GM12878 (cell line): ENCODE results near the gene GLI1. TPM values are rescaled to one million over a fixed set of nuclear protein-coding genes. Genes with fewer than 3 reads are reported as not detected.

Experiments
- ATF7 ChIP-seq: fragments of 450-650 bp; IDR thresholded peaks from 2 replicates; pipeline ENCODE4 v1.6.1; 2016; ENCODE audit warnings: low read depth, mild to moderate bottlenecking
- BACH1 ChIP-seq: fragments of 450-650 bp; IDR thresholded peaks from 2 replicates; pipeline ENCODE4 v1.6.1; 2017; ENCODE audit warnings: mild to moderate bottlenecking, borderline replicate concordance
- BHLHE40 ChIP-seq, 2 experiments: fragments of 450-650 bp in 1 of 2; IDR thresholded peaks; 2 replicates each; pipeline ENCODE4 v1.6.1; 2011 to 2017; ENCODE audit warnings: low read depth in 2 of 2, borderline replicate concordance in 1 of 2, improper control_type of control experiment in 1 of 2, low read length in 1 of 2, mild to moderate bottlenecking in 1 of 2
- CBX3 ChIP-seq: fragments of 200-600 bp; sonication (generic); IDR thresholded peaks from 2 replicates; pipeline ENCODE4 v1.6.1; 2016; ENCODE audit warnings: low read depth, borderline replicate concordance
- DPF2 ChIP-seq: fragments of 450-650 bp; IDR thresholded peaks from 2 replicates; pipeline ENCODE4 v1.6.1; 2017; ENCODE audit warnings: mild to moderate bottlenecking
- EP300 ChIP-seq, 2 experiments: fragments of 150-350 bp in 1 of 2; IDR thresholded peaks; 2 replicates each; pipeline ENCODE4 v1.6.1; 2011 to 2012; ENCODE audit warnings: low read depth in 2 of 2, low read length in 2 of 2, borderline replicate concordance in 1 of 2, improper control_type of control experiment in 1 of 2, inconsistent platforms in 1 of 2; ENCODE audit not compliant: control insufficient read depth in 1 of 2
- ETV6 ChIP-seq, 2 experiments: fragments of 450-650 bp in 1 of 2; IDR thresholded peaks in 1 of 2; conservative IDR thresholded peaks in 1 of 2; 2 replicates each; pipeline ENCODE4 v1.6.1; 2014; ENCODE audit warnings: antibody characterized with exemption in 1 of 2, borderline replicate concordance in 1 of 2, low read depth in 1 of 2, mild to moderate bottlenecking in 1 of 2, moderate library complexity in 1 of 2
- GABPA ChIP-seq: IDR thresholded peaks from 2 replicates; pipeline ENCODE4 v1.6.1; 2014; ENCODE audit warnings: antibody characterized with exemption, low read depth, mild to moderate bottlenecking, inconsistent platforms
- IKZF1 ChIP-seq: fragments of 450-650 bp; conservative IDR thresholded peaks from 2 replicates; pipeline ENCODE4 v1.6.1; 2017; ENCODE audit warnings: antibody characterized with exemption, mild to moderate bottlenecking
- MEF2B ChIP-seq: fragments of 450-650 bp; IDR thresholded peaks from 2 replicates; pipeline ENCODE4 v1.6.1; 2018; ENCODE audit warnings: mild to moderate bottlenecking, moderate library complexity; ENCODE audit not compliant: partially characterized antibody, poor library complexity, severe bottlenecking
- NFIC ChIP-seq: IDR thresholded peaks from 2 replicates; pipeline ENCODE4 v1.6.1; 2012; ENCODE audit warnings: low read depth, mild to moderate bottlenecking, inconsistent platforms, low read length, moderate library complexity
- NFYA ChIP-seq: IDR thresholded peaks from 2 replicates; pipeline ENCODE4 v1.6.1; 2011; ENCODE audit warnings: low read depth, mild to moderate bottlenecking, low read length, improper control_type of control experiment, borderline replicate concordance
- NR2C1 ChIP-seq: fragments of 450-650 bp; IDR thresholded peaks from 2 replicates; pipeline ENCODE4 v1.6.1; 2017; ENCODE audit warnings: antibody characterized with exemption, mild to moderate bottlenecking, moderate library complexity
- NRF1 ChIP-seq: conservative IDR thresholded peaks from 2 replicates; pipeline ENCODE4 v1.6.1; 2011; ENCODE audit warnings: mild to moderate bottlenecking, low read depth, low read length, improper control_type of control experiment
- POLR2A ChIP-seq: IDR thresholded peaks from 2 replicates; pipeline ENCODE4 v1.6.1; 2011; ENCODE audit warnings: low read depth, mild to moderate bottlenecking, low read length
- RELA ChIP-seq: fragments of 450-650 bp; IDR thresholded peaks from 2 replicates; pipeline ENCODE4 v1.8.0; 2014; ENCODE audit warnings: borderline replicate concordance; ENCODE audit not compliant: partially characterized antibody
- SIX5 ChIP-seq: IDR thresholded peaks from 2 replicates; pipeline ENCODE4 v1.6.1; 2011; ENCODE audit warnings: mild to moderate bottlenecking, low read depth, low read length, moderate library complexity; ENCODE audit not compliant: severe bottlenecking
- SUZ12 ChIP-seq: fragments of 200-600 bp; sonication (generic); IDR thresholded peaks from one replicate; pipeline ENCODE4 v1.6.1; 2018; ENCODE audit warnings: antibody characterized with exemption, mild to moderate bottlenecking; ENCODE audit not compliant: unreplicated experiment
- TARDBP ChIP-seq: IDR thresholded peaks from 2 replicates; pipeline ENCODE4 v1.6.1; 2016; ENCODE audit warnings: borderline replicate concordance
- TCF3 ChIP-seq: IDR thresholded peaks from 2 replicates; pipeline ENCODE4 v1.6.1; 2012; ENCODE audit warnings: low read depth, mild to moderate bottlenecking, low read length, borderline replicate concordance; ENCODE audit not compliant: insufficient read depth
- ZNF24 ChIP-seq: fragments of 450-650 bp; IDR thresholded peaks from 2 replicates; pipeline ENCODE4 v1.6.1; 2017; ENCODE audit warnings: antibody characterized with exemption, mild to moderate bottlenecking
- ZNF622 ChIP-seq: fragments of 450-650 bp; IDR thresholded peaks from 2 replicates; pipeline ENCODE4 v1.6.1; 2017; ENCODE audit warnings: mild to moderate bottlenecking, inconsistent platforms
- polyA plus RNA-seq, 11 experiments: library from polyadenylated mRNA; depleted of rRNA in 4 of 11; unstranded in 6 of 11; stranded (reverse) in 5 of 11; fragments of >200 nt; fragmentation: Nextera tagmentation in 4 of 11; fragmentation: Illumina TruSeq in 1 of 11; extraction: Ambion mirVana in 4 of 11; extraction: Trizol in 1 of 11; gene quantifications; 1 replicate in 1 of 11; 2 replicates in 10 of 11; pipeline versions ENCODE4 v1.2.1 to v1.2.3, GENCODE V29; 2011 to 2016; ENCODE audit warnings: inconsistent platforms in 2 of 11, missing spikeins in 2 of 11, low read depth in 1 of 11
- total RNA-seq, 4 experiments: library from RNA; depleted of rRNA in 3 of 4; stranded (reverse); fragments of >200 nt in 3 of 4; fragmentation: Illumina TruSeq in 1 of 4; extraction: Trizol in 1 of 4; gene quantifications; 2 replicates each; pipeline versions ENCODE4 v1.2.1 to v1.2.3, GENCODE V29; 2013 to 2021
- TF ChIP-seq, protein P1 (sequence below): fragments of 450-650 bp; IDR thresholded peaks from 2 replicates; pipeline ENCODE4 v1.6.1; 2017; ENCODE audit warnings: borderline replicate concordance
- TF ChIP-seq, protein P2 (sequence below): fragments of 150-350 bp; IDR thresholded peaks from 2 replicates; pipeline ENCODE4 v1.6.1; 2014; ENCODE audit warnings: mild to moderate bottlenecking, low read depth, low read length
- TF ChIP-seq, protein P3 (sequence below): IDR thresholded peaks from 2 replicates; pipeline ENCODE4 v1.6.1; 2011; ENCODE audit warnings: low read depth, low read length, improper control_type of control experiment, borderline replicate concordance
- TF ChIP-seq, protein P4 (sequence below): IDR thresholded peaks from 2 replicates; pipeline ENCODE4 v1.6.1; 2012; ENCODE audit warnings: low read length, inconsistent platforms

Gene GLI1
- total and polyA plus RNA-seq, 10 of the 15 experiments (the other 5 are each of a cell fraction or from before 2014, with no cell fraction given): 0.27 to 1.2 (median 0.49) TPM

DNA sequence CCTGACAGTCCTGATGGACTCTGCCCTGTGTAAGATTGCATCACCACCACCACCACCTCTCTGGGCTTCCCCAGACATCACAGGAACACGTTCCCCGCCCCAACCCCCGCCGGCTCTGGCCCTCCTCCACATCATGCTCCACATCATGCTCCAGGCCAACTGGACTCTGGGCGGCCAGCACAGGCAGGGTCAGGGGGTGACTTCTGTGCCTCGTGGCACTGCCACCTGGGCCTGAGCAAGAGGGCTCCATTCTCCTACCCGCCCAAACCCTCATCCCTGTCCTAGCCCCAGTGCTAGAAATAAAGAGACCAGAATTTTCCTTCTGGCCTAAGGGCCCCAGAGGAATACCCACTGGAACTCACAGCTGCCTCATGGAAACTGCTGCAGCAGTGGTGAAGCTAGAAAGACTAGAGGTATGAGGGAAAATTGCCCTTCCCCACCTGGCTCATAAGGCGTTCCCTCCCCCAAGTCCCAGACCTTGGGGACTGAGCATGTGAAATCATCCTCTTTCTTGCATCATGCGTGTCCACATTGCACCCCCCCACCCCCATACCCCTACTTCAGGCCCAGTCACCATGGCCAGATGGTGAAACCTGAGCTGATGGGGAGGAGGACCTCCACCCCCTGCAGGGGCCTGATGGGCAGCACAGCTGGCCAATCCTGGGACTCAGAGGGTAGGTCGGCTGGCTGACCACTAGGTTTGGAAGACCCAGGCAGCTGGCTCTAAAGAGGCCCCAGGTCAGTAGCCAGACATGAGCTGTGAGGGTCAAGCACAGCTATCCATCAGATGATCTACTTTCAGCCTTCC lies 4.8 kb upstream of the GLI1 start, which contains the start of gene INHBE (continued):
- TF ChIP-seq, protein P1, sequence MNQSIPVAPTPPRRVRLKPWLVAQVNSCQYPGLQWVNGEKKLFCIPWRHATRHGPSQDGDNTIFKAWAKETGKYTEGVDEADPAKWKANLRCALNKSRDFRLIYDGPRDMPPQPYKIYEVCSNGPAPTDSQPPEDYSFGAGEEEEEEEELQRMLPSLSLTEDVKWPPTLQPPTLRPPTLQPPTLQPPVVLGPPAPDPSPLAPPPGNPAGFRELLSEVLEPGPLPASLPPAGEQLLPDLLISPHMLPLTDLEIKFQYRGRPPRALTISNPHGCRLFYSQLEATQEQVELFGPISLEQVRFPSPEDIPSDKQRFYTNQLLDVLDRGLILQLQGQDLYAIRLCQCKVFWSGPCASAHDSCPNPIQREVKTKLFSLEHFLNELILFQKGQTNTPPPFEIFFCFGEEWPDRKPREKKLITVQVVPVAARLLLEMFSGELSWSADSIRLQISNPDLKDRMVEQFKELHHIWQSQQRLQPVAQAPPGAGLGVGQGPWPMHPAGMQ: no peak
- TF ChIP-seq IKZF1 (peak; percentile 45; the same call in 1 of the 2 replicates), NFYA (no peak), CBX3 (no peak), NFIC (no peak), POLR2A (no peak), TARDBP (no peak), ATF7 (peak; percentile 82), RELA (no peak), TCF3 (no peak), ZNF622 (no peak), GABPA (no peak), SIX5 (no peak), ZNF24 (no peak), NR2C1 (no peak), ETV6 (conservative IDR thresholded peaks at IDR 0.05 in 1 of 2, IDR thresholded peaks at IDR 0.05 in 1 of 2; ENCODE audit: borderline replicate concordance in 1 of 2, low read depth in 1 of 2) (no peak), DPF2 (0 out of 2 replicates have a peak, but pooled peaks have one; percentile 31), BHLHE40 (IDR thresholded peaks at IDR 0.05; ENCODE audit: borderline replicate concordance in 1 of 2, low read depth in 2 of 2, low read length in 1 of 2) (peak in 1 of 2 experiments; percentile 33; a peak in 1 of 4 replicates), SUZ12 (no peak), NRF1 (no peak), MEF2B (no peak), BACH1 (no peak), EP300 (IDR thresholded peaks at IDR 0.05; ENCODE audit: borderline replicate concordance in 1 of 2, control insufficient read depth in 1 of 2, low read depth in 2 of 2, low read length in 2 of 2) (no peak)
- TF ChIP-seq, protein P2, sequence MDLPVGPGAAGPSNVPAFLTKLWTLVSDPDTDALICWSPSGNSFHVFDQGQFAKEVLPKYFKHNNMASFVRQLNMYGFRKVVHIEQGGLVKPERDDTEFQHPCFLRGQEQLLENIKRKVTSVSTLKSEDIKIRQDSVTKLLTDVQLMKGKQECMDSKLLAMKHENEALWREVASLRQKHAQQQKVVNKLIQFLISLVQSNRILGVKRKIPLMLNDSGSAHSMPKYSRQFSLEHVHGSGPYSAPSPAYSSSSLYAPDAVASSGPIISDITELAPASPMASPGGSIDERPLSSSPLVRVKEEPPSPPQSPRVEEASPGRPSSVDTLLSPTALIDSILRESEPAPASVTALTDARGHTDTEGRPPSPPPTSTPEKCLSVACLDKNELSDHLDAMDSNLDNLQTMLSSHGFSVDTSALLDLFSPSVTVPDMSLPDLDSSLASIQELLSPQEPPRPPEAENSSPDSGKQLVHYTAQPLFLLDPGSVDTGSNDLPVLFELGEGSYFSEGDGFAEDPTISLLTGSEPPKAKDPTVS: no peak
- TF ChIP-seq, protein P3, sequence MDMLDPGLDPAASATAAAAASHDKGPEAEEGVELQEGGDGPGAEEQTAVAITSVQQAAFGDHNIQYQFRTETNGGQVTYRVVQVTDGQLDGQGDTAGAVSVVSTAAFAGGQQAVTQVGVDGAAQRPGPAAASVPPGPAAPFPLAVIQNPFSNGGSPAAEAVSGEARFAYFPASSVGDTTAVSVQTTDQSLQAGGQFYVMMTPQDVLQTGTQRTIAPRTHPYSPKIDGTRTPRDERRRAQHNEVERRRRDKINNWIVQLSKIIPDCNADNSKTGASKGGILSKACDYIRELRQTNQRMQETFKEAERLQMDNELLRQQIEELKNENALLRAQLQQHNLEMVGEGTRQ: no peak
- TF ChIP-seq, protein P4, sequence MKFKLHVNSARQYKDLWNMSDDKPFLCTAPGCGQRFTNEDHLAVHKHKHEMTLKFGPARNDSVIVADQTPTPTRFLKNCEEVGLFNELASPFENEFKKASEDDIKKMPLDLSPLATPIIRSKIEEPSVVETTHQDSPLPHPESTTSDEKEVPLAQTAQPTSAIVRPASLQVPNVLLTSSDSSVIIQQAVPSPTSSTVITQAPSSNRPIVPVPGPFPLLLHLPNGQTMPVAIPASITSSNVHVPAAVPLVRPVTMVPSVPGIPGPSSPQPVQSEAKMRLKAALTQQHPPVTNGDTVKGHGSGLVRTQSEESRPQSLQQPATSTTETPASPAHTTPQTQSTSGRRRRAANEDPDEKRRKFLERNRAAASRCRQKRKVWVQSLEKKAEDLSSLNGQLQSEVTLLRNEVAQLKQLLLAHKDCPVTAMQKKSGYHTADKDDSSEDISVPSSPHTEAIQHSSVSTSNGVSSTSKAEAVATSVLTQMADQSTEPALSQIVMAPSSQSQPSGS: no peak
